H9 (cell line): ENCODE measurements around the gene MYO1D. TPM values are rescaled to one million over a fixed set of nuclear protein-coding genes. Genes with fewer than 3 reads are reported as not detected.
A peak's percentile ranks its signal among the peaks of the same experiment; 100 is the strongest.

Experiments used
- DNase-seq: peaks from one replicate; pipeline ENCODE4 v3.0.0-alpha.2; 2017
- H2AFZ ChIP-seq: one replicate; pipeline ENCODE4 v1.6.1; 2013; ENCODE audit warnings: mild to moderate bottlenecking, low read length, control low read depth, moderate library complexity
- H2AK5ac ChIP-seq: 2 replicates; pipeline ENCODE4 v1.6.1; 2013; ENCODE audit warnings: low read length, control low read depth, mixed read lengths; ENCODE audit not compliant: insufficient read length
- H2BK120ac ChIP-seq: one replicate; pipeline ENCODE4 v1.6.1; 2013; ENCODE audit warnings: low read depth, mild to moderate bottlenecking, low read length, control low read depth, inconsistent platforms; ENCODE audit not compliant: poor library complexity, severe bottlenecking
- H2BK12ac ChIP-seq: 2 replicates; pipeline ENCODE4 v1.6.1; 2013; ENCODE audit warnings: low read length, control low read depth, mixed read lengths, low read depth; ENCODE audit not compliant: insufficient read length
- H2BK15ac ChIP-seq: 2 replicates; pipeline ENCODE4 v1.6.1; 2013; ENCODE audit warnings: low read depth, low read length, control low read depth
- H2BK20ac ChIP-seq: one replicate; pipeline ENCODE4 v1.6.1; 2013; ENCODE audit warnings: low read depth, mild to moderate bottlenecking, low read length, control low read depth, inconsistent platforms; ENCODE audit not compliant: poor library complexity, severe bottlenecking
- H2BK5ac ChIP-seq: 2 replicates; pipeline ENCODE4 v1.6.1; 2013; ENCODE audit warnings: low read length, control low read depth, mixed read lengths; ENCODE audit not compliant: insufficient read length
- H3K14ac ChIP-seq: 2 replicates; pipeline ENCODE4 v1.6.1; 2013; ENCODE audit warnings: low read length, control low read depth; ENCODE audit not compliant: insufficient read depth
- H3K18ac ChIP-seq: 2 replicates; pipeline ENCODE4 v1.6.1; 2013; ENCODE audit warnings: low read depth, mild to moderate bottlenecking, mixed read lengths, low read length, control low read depth; ENCODE audit not compliant: insufficient read length
- H3K23ac ChIP-seq: 2 replicates; pipeline ENCODE4 v1.6.1; 2013; ENCODE audit warnings: low read length, control low read depth, mixed read lengths, low read depth; ENCODE audit not compliant: insufficient read length
- H3K23me2 ChIP-seq: 2 replicates; pipeline ENCODE4 v1.6.1; 2013; ENCODE audit warnings: low read depth, mild to moderate bottlenecking, mixed read lengths, low read length, control low read depth; ENCODE audit not compliant: insufficient read length, poor library complexity, severe bottlenecking
- H3K27ac ChIP-seq: 2 replicates; pipeline ENCODE4 v1.5.1; 2013; ENCODE audit warnings: low read length, control low read depth, mixed read lengths, low read depth; ENCODE audit not compliant: insufficient read length
- H3K27me3 ChIP-seq: 2 replicates; pipeline ENCODE4 v1.6.1; 2013; ENCODE audit warnings: low read length, control low read depth, inconsistent platforms; ENCODE audit not compliant: insufficient read depth
- H3K4ac ChIP-seq: 2 replicates; pipeline ENCODE4 v1.6.1; 2013; ENCODE audit warnings: low read depth, mild to moderate bottlenecking, control low read depth, inconsistent platforms, low read length, moderate library complexity
- H3K4me1 ChIP-seq: 2 replicates; pipeline ENCODE4 v1.6.1; 2013; ENCODE audit warnings: low read length, control low read depth, inconsistent platforms; ENCODE audit not compliant: insufficient read depth
- H3K4me2 ChIP-seq: 2 replicates; pipeline ENCODE4 v1.6.1; 2013; ENCODE audit warnings: low read length, control low read depth, mixed read lengths; ENCODE audit not compliant: insufficient read length, insufficient read depth
- H3K56ac ChIP-seq: 2 replicates; pipeline ENCODE4 v1.6.1; 2013; ENCODE audit warnings: low read depth, mild to moderate bottlenecking, mixed read lengths, low read length, control low read depth; ENCODE audit not compliant: insufficient read length
- H3K79me1 ChIP-seq: 2 replicates; pipeline ENCODE4 v1.6.1; 2013; ENCODE audit warnings: low read depth, mild to moderate bottlenecking, moderate library complexity, low read length, control low read depth, inconsistent platforms; ENCODE audit not compliant: insufficient read depth, poor library complexity, severe bottlenecking
- H3K79me2 ChIP-seq: 2 replicates; pipeline ENCODE4 v1.6.1; 2013; ENCODE audit warnings: low read length, control low read depth, inconsistent platforms; ENCODE audit not compliant: insufficient read depth
- H3K9ac ChIP-seq: 2 replicates; pipeline ENCODE4 v1.6.1; 2013; ENCODE audit warnings: low read length, control low read depth, mixed read lengths; ENCODE audit not compliant: insufficient read length; ENCODE audit errors: extremely low read depth
- H3K9me3 ChIP-seq: one replicate; pipeline ENCODE4 v1.6.1; 2013; ENCODE audit warnings: low read depth, low read length, inconsistent platforms; ENCODE audit not compliant: control insufficient read depth
- H3T11ph ChIP-seq: one replicate; pipeline ENCODE4 v1.6.1; 2013; ENCODE audit warnings: mild to moderate bottlenecking, low read length, control low read depth, inconsistent platforms
- H4K20me1 ChIP-seq: one replicate; pipeline ENCODE4 v1.6.1; 2013; ENCODE audit not compliant: control insufficient read depth, insufficient read length, insufficient read depth
- H4K5ac ChIP-seq: 2 replicates; pipeline ENCODE4 v1.6.1; 2013; ENCODE audit warnings: low read depth, mild to moderate bottlenecking, mixed read lengths, low read length, control low read depth; ENCODE audit not compliant: insufficient read length
- H4K8ac ChIP-seq: replicated peaks from 2 replicates; pipeline ENCODE4 v1.6.1; 2013; ENCODE audit warnings: low read length, control low read depth, mixed read lengths, low read depth; ENCODE audit not compliant: insufficient read length
- H4K91ac ChIP-seq: 2 replicates; pipeline ENCODE4 v1.6.1; 2013; ENCODE audit warnings: low read depth, mild to moderate bottlenecking, moderate library complexity, mixed read lengths, low read length, control low read depth; ENCODE audit not compliant: insufficient read length
- H3K27ac Mint-ChIP-seq, 3 experiments: 2 replicates in 2 of 3; 3 replicates in 1 of 3; pipeline ENCODE4 v1.8.0; 2020 to 2021; ENCODE audit warnings: mixed read lengths in 3 of 3, mild to moderate bottlenecking in 1 of 3, moderate library complexity in 1 of 3
- H3K27me3 Mint-ChIP-seq: 2 replicates; pipeline ENCODE4 v1.8.0; 2021; ENCODE audit warnings: low read depth, mild to moderate bottlenecking, moderate library complexity, mixed read lengths
- H3K36me3 Mint-ChIP-seq, 3 experiments: 2 replicates in 2 of 3; 3 replicates in 1 of 3; pipeline ENCODE4 v1.8.0; 2020 to 2021; ENCODE audit warnings: low read depth in 3 of 3, mixed read lengths in 3 of 3; ENCODE audit not compliant: insufficient read depth in 1 of 3
- H3K4me1 Mint-ChIP-seq, 2 experiments: 2 replicates each; pipeline ENCODE4 v1.8.0; 2020; ENCODE audit warnings: mixed read lengths in 2 of 2
- H3K4me3 Mint-ChIP-seq, 2 experiments: 2 replicates in 1 of 2; 3 replicates in 1 of 2; pipeline ENCODE4 v1.8.0; 2020 to 2021; ENCODE audit warnings: mild to moderate bottlenecking in 2 of 2, mixed read lengths in 2 of 2, moderate library complexity in 1 of 2
- H3K9me3 Mint-ChIP-seq, 2 experiments: 2 replicates in 1 of 2; 3 replicates in 1 of 2; pipeline ENCODE4 v1.8.0; 2020; ENCODE audit warnings: mild to moderate bottlenecking in 2 of 2, mixed read lengths in 2 of 2, moderate library complexity in 1 of 2
- WGBS: extraction: QIAGEN DNeasy Blood & Tissue Kit; methylation state at CpG from one replicate; pipeline ENCODE4 v1.1.7; 2013; ENCODE audit warnings: missing lambda C conversion rate, low lambda C conversion rate, mixed read lengths; ENCODE audit not compliant: insufficient read length; ENCODE audit errors: extremely low coverage; 5-methylcytosine and 5-hydroxymethylcytosine counted together
- total RNA-seq: library from RNA; stranded (reverse); gene quantifications from 2 replicates; pipeline ENCODE4 v1.2.1, GENCODE V29; 2021
- TF ChIP-seq, protein P1 (sequence below): fragments of 200-600 bp; sonication (generic); conservative IDR thresholded peaks from 3 replicates; pipeline ENCODE4 v1.8.0; 2021; ENCODE audit warnings: antibody characterized with exemption, mild to moderate bottlenecking

Gene MYO1D
- total RNA-seq, 1 experiment from 2014 or later: 19.0 TPM

DNA sequence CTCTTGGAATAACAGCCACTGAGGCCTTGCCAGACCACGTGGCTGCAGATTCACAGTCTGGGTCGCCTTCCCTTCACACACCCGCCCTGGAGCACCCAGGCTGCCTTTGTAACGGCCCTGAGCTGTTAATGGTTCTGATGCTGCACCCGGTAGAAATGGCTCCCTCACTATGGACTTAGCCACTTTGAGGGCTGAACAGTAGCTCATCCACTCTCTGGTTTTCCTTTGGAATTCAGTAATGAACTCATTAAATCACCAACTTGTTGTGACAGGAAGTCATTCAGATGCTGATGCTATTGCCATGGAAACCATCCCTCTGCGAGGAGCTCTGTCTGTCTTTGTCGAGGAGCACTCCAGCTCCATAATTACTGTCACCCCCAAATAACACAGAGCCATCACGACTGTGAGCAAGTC, 330.9 kb downstream of the MYO1D start:
- H4K5ac ChIP-seq: no peak overlapping the region
- no peak overlapping the region for H2BK12ac ChIP-seq
- Mint-ChIP-seq H3K27ac (peak overlapping the region in 2 of 3 experiments; percentile 41 to 94; a peak in 3 of 7 replicates), H3K27me3 (no peaks in the 10 kb centered on the region), H3K4me1 (peaks cover 39 to 44% of the 10 kb centered on the region in 2 experiments), H3K36me3 (no peaks in the 10 kb centered on the region), H3K4me3 (peak overlapping the region; percentile 21 to 62; a peak in 3 of 5 replicates), H3K9me3 (no peaks in the 10 kb centered on the region)
- no peak overlapping the region for H3K56ac ChIP-seq
- H4K91ac ChIP-seq: no peak overlapping the region
- TF ChIP-seq, protein P1, sequence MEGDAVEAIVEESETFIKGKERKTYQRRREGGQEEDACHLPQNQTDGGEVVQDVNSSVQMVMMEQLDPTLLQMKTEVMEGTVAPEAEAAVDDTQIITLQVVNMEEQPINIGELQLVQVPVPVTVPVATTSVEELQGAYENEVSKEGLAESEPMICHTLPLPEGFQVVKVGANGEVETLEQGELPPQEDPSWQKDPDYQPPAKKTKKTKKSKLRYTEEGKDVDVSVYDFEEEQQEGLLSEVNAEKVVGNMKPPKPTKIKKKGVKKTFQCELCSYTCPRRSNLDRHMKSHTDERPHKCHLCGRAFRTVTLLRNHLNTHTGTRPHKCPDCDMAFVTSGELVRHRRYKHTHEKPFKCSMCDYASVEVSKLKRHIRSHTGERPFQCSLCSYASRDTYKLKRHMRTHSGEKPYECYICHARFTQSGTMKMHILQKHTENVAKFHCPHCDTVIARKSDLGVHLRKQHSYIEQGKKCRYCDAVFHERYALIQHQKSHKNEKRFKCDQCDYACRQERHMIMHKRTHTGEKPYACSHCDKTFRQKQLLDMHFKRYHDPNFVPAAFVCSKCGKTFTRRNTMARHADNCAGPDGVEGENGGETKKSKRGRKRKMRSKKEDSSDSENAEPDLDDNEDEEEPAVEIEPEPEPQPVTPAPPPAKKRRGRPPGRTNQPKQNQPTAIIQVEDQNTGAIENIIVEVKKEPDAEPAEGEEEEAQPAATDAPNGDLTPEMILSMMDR: no peak
- no peaks in the 10 kb centered on the region for H3K9me3 ChIP-seq
- no CpG with 5 or more reads among the region's 8 CpGs for WGBS
- no peak overlapping the region for H2BK15ac ChIP-seq
- H2AK5ac ChIP-seq: no peak overlapping the region
- no peak overlapping the region for H3K14ac ChIP-seq
- H3K79me1 ChIP-seq: no peaks in the 10 kb centered on the region
- no peak overlapping the region for H2AFZ ChIP-seq
- H3K23me2 ChIP-seq: no peaks in the 10 kb centered on the region
- H3K18ac ChIP-seq: no peak overlapping the region
- H3K79me2 ChIP-seq: no peaks in the 10 kb centered on the region
- H3K27ac ChIP-seq: no peak overlapping the region
- peaks cover 5% of the 10 kb centered on the region; the same call in 1 of the 2 replicates for H3K4me1 ChIP-seq
- H2BK120ac ChIP-seq: no peak overlapping the region
- H2BK5ac ChIP-seq: no peak overlapping the region
- peak overlapping the region; percentile 35 for H3K4me2 ChIP-seq
- H4K8ac ChIP-seq: no peak overlapping the region
- H2BK20ac ChIP-seq: no peak overlapping the region
- no peaks in the 10 kb centered on the region for H4K20me1 ChIP-seq
- peak; percentile 63 for DNase-seq
- H3K9ac ChIP-seq: no peak overlapping the region
- no peak overlapping the region for H3K4ac ChIP-seq
- no peak overlapping the region for H3T11ph ChIP-seq
- H3K27me3 ChIP-seq: no peaks in the 10 kb centered on the region
- H3K23ac ChIP-seq: no peak overlapping the region
